Loucy (cell line): ENCODE measurements around the gene MRPL33.

Source experiments
- EZH2phosphoT487 ChIP-seq: fragments of 200-600 bp; IDR thresholded peaks from 2 replicates; pipeline ENCODE4 v1.6.1; 2018; ENCODE audit warnings: antibody characterized with exemption, mild to moderate bottlenecking, moderate library complexity, borderline replicate concordance
- TF ChIP-seq, protein P1 (sequence below): fragments of 200-600 bp; sonication (generic); conservative IDR thresholded peaks from 2 replicates; pipeline ENCODE4 v1.5.1; 2014; ENCODE audit warnings: mild to moderate bottlenecking, antibody characterized with exemption, low read length

DNA sequence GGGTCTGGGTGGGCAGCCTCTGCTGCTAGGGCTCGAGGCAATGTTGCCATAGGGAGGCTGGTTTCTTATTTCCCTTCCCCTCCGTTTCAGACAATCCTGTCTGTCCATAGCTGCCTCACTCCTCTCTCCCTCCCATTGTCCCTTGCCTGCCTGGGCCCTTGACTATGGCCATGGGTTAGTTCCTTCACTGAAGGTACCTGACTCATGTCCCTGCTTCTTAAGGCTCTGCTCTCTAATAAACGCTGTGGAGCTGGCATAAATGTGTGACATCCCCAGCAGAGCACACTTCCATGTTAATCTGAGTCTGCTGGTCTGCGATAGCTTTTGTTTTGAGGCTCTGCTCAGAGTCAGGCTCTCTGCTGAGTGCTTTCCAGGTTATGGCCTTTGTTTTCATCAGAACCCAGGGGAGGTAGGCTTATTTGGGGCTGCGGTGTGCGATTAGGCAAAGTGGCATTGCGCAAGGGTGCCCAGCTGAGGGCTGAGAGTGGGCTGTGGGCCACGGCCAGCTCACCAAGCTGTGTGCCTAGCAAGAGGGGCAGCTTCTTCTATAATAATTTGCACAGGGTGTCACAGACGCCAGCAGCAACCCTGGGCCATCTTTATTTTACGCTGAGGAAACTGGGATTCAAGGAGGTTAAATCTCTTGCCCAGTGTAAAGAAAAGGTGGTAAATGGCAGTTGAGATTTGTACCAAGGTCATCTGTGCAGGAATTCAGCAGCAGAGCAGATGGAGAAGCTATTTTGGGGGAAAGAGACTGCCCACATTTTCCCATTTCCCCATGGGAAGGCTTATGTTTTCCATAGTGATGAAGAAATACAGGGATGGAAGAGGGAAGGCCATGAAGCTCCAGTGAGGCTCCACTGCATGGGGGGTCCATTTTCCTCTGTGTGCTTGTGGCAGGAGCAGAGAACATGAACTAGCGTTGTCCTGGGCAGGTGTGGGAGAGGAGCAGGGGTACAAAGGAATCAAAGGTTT lies 25.6 kb downstream of the MRPL33 start:
- TF ChIP-seq, protein P1, sequence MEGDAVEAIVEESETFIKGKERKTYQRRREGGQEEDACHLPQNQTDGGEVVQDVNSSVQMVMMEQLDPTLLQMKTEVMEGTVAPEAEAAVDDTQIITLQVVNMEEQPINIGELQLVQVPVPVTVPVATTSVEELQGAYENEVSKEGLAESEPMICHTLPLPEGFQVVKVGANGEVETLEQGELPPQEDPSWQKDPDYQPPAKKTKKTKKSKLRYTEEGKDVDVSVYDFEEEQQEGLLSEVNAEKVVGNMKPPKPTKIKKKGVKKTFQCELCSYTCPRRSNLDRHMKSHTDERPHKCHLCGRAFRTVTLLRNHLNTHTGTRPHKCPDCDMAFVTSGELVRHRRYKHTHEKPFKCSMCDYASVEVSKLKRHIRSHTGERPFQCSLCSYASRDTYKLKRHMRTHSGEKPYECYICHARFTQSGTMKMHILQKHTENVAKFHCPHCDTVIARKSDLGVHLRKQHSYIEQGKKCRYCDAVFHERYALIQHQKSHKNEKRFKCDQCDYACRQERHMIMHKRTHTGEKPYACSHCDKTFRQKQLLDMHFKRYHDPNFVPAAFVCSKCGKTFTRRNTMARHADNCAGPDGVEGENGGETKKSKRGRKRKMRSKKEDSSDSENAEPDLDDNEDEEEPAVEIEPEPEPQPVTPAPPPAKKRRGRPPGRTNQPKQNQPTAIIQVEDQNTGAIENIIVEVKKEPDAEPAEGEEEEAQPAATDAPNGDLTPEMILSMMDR = no peak
- no peak for TF ChIP-seq EZH2phosphoT487
